ENCODE data around the gene FOXO3B.
"Not testable (repeated sequence)": the region's sequence is repeated elsewhere in the genome, so short reads cannot be mapped to it uniquely, and the experiment has no call there.

GRCh38 chr17:18668625-18669024, 13.5 kb downstream of the FOXO3B start:
- TF ChIP-seq CTCF (IDR thresholded peaks at IDR 0.05 in 8 of 11, conservative IDR thresholded peaks at IDR 0.05 in 3 of 11); POLR2AphosphoS5 (IDR thresholded peaks at IDR 0.05); POLR2A (IDR thresholded peaks at IDR 0.05): not testable (repeated sequence)

All from spleen (tissue), 7 donors.